ENCODE results near the gene UBA6. TPM values are rescaled to one million over a fixed set of nuclear protein-coding genes. Genes with fewer than 3 reads are reported as not detected.

The UBA6 gene
- total RNA-seq, 1 experiment from 2014 or later, result 72.2 TPM

DNA sequence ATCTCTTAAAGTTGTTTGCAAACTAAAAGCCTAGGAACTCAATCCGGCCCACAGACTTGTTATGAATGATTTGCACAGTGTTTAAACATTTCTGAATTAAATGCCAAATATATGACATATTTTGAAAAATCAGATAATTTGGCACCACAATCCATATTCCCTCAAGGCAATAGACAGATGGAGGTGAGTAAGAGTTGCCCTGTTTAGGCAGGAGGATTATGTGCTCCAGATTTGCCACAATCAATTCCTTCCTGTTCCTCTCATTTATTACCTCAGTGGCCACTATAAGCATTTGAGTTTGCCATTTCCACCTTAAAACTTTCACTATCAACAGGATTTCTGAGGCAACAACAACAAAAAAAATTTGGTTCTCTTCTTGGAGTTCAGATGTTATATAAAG, 18.7 kb downstream of the UBA6 start:
- no peak overlapping the region for H2BK20ac ChIP-seq (ENCODE audit: low read depth, low read length, poor library complexity, severe bottlenecking)
- no peak overlapping the region for H3K4ac ChIP-seq (ENCODE audit: low read depth, low read length)
- H2BK12ac ChIP-seq (ENCODE audit: insufficient read length, low read depth, low read length), result no peak overlapping the region
- DNase-seq, result no peak
- H2AK5ac ChIP-seq (ENCODE audit: insufficient read length, low read length), result no peak overlapping the region
- H4K8ac ChIP-seq (replicated peaks; ENCODE audit: insufficient read length, low read depth, low read length), result no peak overlapping the region
- H4K5ac ChIP-seq (ENCODE audit: insufficient read length, low read depth, low read length), result no peak overlapping the region
- H3K4me2 ChIP-seq (ENCODE audit: insufficient read depth, insufficient read length, low read length), result no peak overlapping the region
- H3K27me3 Mint-ChIP-seq (ENCODE audit: low read depth), result no peaks in the 10 kb centered on the region
- no CpG with 5 or more reads among the region's 1 CpG for WGBS (ENCODE audit: extremely low coverage, insufficient read length, low lambda C conversion rate)
- H3K9ac ChIP-seq (ENCODE audit: extremely low read depth, insufficient read length, low read length), result no peak overlapping the region
- H3K14ac ChIP-seq (ENCODE audit: insufficient read depth, low read length), result no peak overlapping the region
- H4K20me1 ChIP-seq (ENCODE audit: control insufficient read depth, insufficient read depth, insufficient read length), result no peaks in the 10 kb centered on the region
- no peaks in the 10 kb centered on the region for H3K27me3 ChIP-seq (ENCODE audit: insufficient read depth, low read length)
- H3K9me3 ChIP-seq (ENCODE audit: control insufficient read depth, low read depth, low read length), result no peaks in the 10 kb centered on the region
- no peak overlapping the region for H2BK15ac ChIP-seq (ENCODE audit: low read depth, low read length)
- no peaks in the 10 kb centered on the region for H3K9me3 Mint-ChIP-seq
- no peaks in the 10 kb centered on the region for H3K4me1 ChIP-seq (ENCODE audit: insufficient read depth, low read length)
- H3K23ac ChIP-seq (ENCODE audit: insufficient read length, low read depth, low read length), result no peak overlapping the region
- H2BK120ac ChIP-seq (ENCODE audit: low read depth, low read length, poor library complexity, severe bottlenecking), result no peak overlapping the region
- H4K91ac ChIP-seq (ENCODE audit: insufficient read length, low read depth, low read length), result no peak overlapping the region
- 0 out of 4 replicates have a peak, but pooled peaks cover 0 to 6% of the 10 kb centered on the region in 2 experiments for H3K4me1 Mint-ChIP-seq
- peaks cover 7% of the 10 kb centered on the region for H3K79me1 ChIP-seq (ENCODE audit: insufficient read depth, low read depth, low read length, poor library complexity, severe bottlenecking)
- TF ChIP-seq, protein P1, sequence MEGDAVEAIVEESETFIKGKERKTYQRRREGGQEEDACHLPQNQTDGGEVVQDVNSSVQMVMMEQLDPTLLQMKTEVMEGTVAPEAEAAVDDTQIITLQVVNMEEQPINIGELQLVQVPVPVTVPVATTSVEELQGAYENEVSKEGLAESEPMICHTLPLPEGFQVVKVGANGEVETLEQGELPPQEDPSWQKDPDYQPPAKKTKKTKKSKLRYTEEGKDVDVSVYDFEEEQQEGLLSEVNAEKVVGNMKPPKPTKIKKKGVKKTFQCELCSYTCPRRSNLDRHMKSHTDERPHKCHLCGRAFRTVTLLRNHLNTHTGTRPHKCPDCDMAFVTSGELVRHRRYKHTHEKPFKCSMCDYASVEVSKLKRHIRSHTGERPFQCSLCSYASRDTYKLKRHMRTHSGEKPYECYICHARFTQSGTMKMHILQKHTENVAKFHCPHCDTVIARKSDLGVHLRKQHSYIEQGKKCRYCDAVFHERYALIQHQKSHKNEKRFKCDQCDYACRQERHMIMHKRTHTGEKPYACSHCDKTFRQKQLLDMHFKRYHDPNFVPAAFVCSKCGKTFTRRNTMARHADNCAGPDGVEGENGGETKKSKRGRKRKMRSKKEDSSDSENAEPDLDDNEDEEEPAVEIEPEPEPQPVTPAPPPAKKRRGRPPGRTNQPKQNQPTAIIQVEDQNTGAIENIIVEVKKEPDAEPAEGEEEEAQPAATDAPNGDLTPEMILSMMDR (conservative IDR thresholded peaks at IDR 0.05), result no peak
- no peaks in the 10 kb centered on the region for H3K79me2 ChIP-seq (ENCODE audit: insufficient read depth, low read length)
- no peak overlapping the region for H3K27ac ChIP-seq (ENCODE audit: insufficient read length, low read depth, low read length)
- H3K18ac ChIP-seq (ENCODE audit: insufficient read length, low read depth, low read length), result no peak overlapping the region
- no peak overlapping the region for H3K4me3 Mint-ChIP-seq
- H2BK5ac ChIP-seq (ENCODE audit: insufficient read length, low read length), result no peak overlapping the region
- H3K36me3 Mint-ChIP-seq (ENCODE audit: insufficient read depth in 1 of 3, low read depth in 3 of 3), result peaks cover 1 to 27% (median 25%) of the 10 kb centered on the region in 3 experiments; a peak in 6 of 7 replicates
- H2AFZ ChIP-seq (ENCODE audit: low read length), result no peak overlapping the region
- 0 out of 7 replicates have a peak overlapping the region, but pooled peaks of 1 of the 3 experiments have one; percentile 44 for H3K27ac Mint-ChIP-seq
- no peak overlapping the region for H3T11ph ChIP-seq (ENCODE audit: low read length)
- no peak overlapping the region for H3K56ac ChIP-seq (ENCODE audit: insufficient read length, low read depth, low read length)
- H3K23me2 ChIP-seq (ENCODE audit: insufficient read length, low read depth, low read length, poor library complexity, severe bottlenecking), result no peaks in the 10 kb centered on the region

Data from H9 (cell line).